WTC11 (cell line): ENCODE results near the gene DEFB113. TPM values are rescaled to one million over a fixed set of nuclear protein-coding genes. Genes with fewer than 3 reads are reported as not detected.

Experiments
- ATAC-seq: fragments of 200-7000 bp; cut with Tn5 transposase; 2 replicates; pipeline ENCODE4 v1.10.0; 2021; ENCODE audit warnings: mild to moderate bottlenecking, moderate library complexity
- CTCF ChIA-PET: fragments of 300-600 bp; sonication (Branson Sonifier 250); formaldehyde crosslinking; loops from one replicate; lab custom pipeline; 2021; ENCODE audit warnings: antibody characterized with exemption; lab: Charles Lee
- POLR2A ChIA-PET: fragments of 350-600 bp; sonication (Branson Sonifier 250); formaldehyde crosslinking; loops from one replicate; lab custom pipeline; 2021; ENCODE audit warnings: antibody characterized with exemption; lab: Charles Lee
- DNase-seq: peaks from one replicate; pipeline ENCODE4 v3.0.0; 2021; ENCODE audit warnings: low spot score
- H3K27ac Mint-ChIP-seq: 2 replicates; pipeline ENCODE4 v1.8.0; 2021; ENCODE audit warnings: mixed read lengths
- H3K27me3 Mint-ChIP-seq: 2 replicates; pipeline ENCODE4 v1.8.0; 2021; ENCODE audit warnings: low read depth, mild to moderate bottlenecking, moderate library complexity, mixed read lengths
- H3K36me3 Mint-ChIP-seq: 2 replicates; pipeline ENCODE4 v1.8.0; 2021; ENCODE audit warnings: mixed read lengths
- H3K4me1 Mint-ChIP-seq: 2 replicates; pipeline ENCODE4 v1.8.0; 2022; ENCODE audit warnings: mixed read lengths
- H3K4me3 Mint-ChIP-seq: 2 replicates; pipeline ENCODE4 v1.8.0; 2021; ENCODE audit warnings: mild to moderate bottlenecking, moderate library complexity, mixed read lengths
- H3K9me3 Mint-ChIP-seq: 2 replicates; pipeline ENCODE4 v1.8.0; 2021; ENCODE audit warnings: mixed read lengths
- ARID4B ChIP-seq: sonication (generic); formaldehyde crosslinking; IDR thresholded peaks from 2 replicates; pipeline ENCODE4 v1.8.0; 2023; ENCODE audit warnings: missing genetic modification reagents, mild to moderate bottlenecking, borderline replicate concordance
- ATF2 ChIP-seq: sonication (generic); formaldehyde crosslinking; IDR thresholded peaks from 2 replicates; pipeline ENCODE4 v1.8.1; 2022; ENCODE audit warnings: low read depth, missing genetic modification reagents, borderline replicate concordance
- CREM ChIP-seq: sonication (generic); formaldehyde crosslinking; IDR thresholded peaks from 2 replicates; pipeline ENCODE4 v1.8.1; 2022; ENCODE audit warnings: mild to moderate bottlenecking, missing genetic modification reagents, moderate library complexity
- EMX1 ChIP-seq: fragments of 250-450 bp; sonication (Bioruptor Pico); IDR thresholded peaks from 2 replicates; pipeline ENCODE4 v1.8.0; 2021; ENCODE audit warnings: mild to moderate bottlenecking
- ESRRA ChIP-seq: sonication (generic); formaldehyde crosslinking; IDR thresholded peaks from 2 replicates; pipeline ENCODE4 v1.8.1; 2022; ENCODE audit warnings: mild to moderate bottlenecking, missing genetic modification reagents, borderline replicate concordance
- FOXK1 ChIP-seq: sonication (generic); formaldehyde crosslinking; IDR thresholded peaks from 2 replicates; pipeline ENCODE4 v1.8.0; 2022; ENCODE audit warnings: mild to moderate bottlenecking, moderate library complexity, missing genetic modification reagents
- GTF2I ChIP-seq: fragments of 250-450 bp; sonication (Bioruptor Pico); conservative IDR thresholded peaks from 2 replicates; pipeline ENCODE4 v1.4.0; 2021; ENCODE audit warnings: mild to moderate bottlenecking
- JUN ChIP-seq: sonication (generic); formaldehyde crosslinking; IDR thresholded peaks from 2 replicates; pipeline ENCODE4 v1.8.0; 2023; ENCODE audit warnings: mild to moderate bottlenecking, missing genetic modification reagents
- KAT7 ChIP-seq: sonication (generic); formaldehyde crosslinking; IDR thresholded peaks from 2 replicates; pipeline ENCODE4 v1.8.1; 2023; ENCODE audit warnings: missing genetic modification reagents, mild to moderate bottlenecking, borderline replicate concordance
- NFYB ChIP-seq: sonication (generic); formaldehyde crosslinking; conservative IDR thresholded peaks from 2 replicates; pipeline ENCODE4 v1.8.0; 2022; ENCODE audit warnings: low read depth, missing genetic modification reagents
- PREB ChIP-seq: sonication (generic); formaldehyde crosslinking; IDR thresholded peaks from 2 replicates; pipeline ENCODE4 v1.8.1; 2022; ENCODE audit warnings: mild to moderate bottlenecking, missing genetic modification reagents, moderate library complexity, borderline replicate concordance
- PRRX2 ChIP-seq: fragments of 250-450 bp; sonication (Bioruptor Pico); IDR thresholded peaks from 2 replicates; pipeline ENCODE4 v1.8.0; 2021; ENCODE audit warnings: mild to moderate bottlenecking
- RORB ChIP-seq: fragments of 250-450 bp; sonication (Bioruptor Pico); IDR thresholded peaks from 2 replicates; pipeline ENCODE4 v1.9.0; 2021; ENCODE audit warnings: mild to moderate bottlenecking
- SMAD4 ChIP-seq: sonication (generic); formaldehyde crosslinking; IDR thresholded peaks from 2 replicates; pipeline ENCODE4 v1.8.0; 2022; ENCODE audit warnings: mild to moderate bottlenecking, missing genetic modification reagents
- TEAD1 ChIP-seq: sonication (generic); formaldehyde crosslinking; IDR thresholded peaks from 2 replicates; pipeline ENCODE4 v1.8.0; 2022; ENCODE audit warnings: mild to moderate bottlenecking, missing genetic modification reagents
- USF1 ChIP-seq: sonication (generic); formaldehyde crosslinking; IDR thresholded peaks from 2 replicates; pipeline ENCODE4 v1.8.0; 2022; ENCODE audit warnings: mild to moderate bottlenecking, missing genetic modification reagents
- ZMAT4 ChIP-seq: fragments of 250-450 bp; sonication (Bioruptor Pico); IDR thresholded peaks from 2 replicates; pipeline ENCODE4 v1.9.0; 2021; ENCODE audit warnings: mild to moderate bottlenecking
- ZNF121 ChIP-seq: sonication (generic); formaldehyde crosslinking; IDR thresholded peaks from 2 replicates; pipeline ENCODE4 v1.8.0; 2023; ENCODE audit warnings: missing genetic modification reagents
- ZNF423 ChIP-seq: fragments of 250-450 bp; sonication (Bioruptor Pico); IDR thresholded peaks from 2 replicates; pipeline ENCODE4 v2.1.2; 2022; ENCODE audit warnings: mild to moderate bottlenecking, moderate library complexity
- total RNA-seq: library from RNA; stranded (reverse); gene quantifications from 3 replicates; pipeline ENCODE4 v1.2.3, GENCODE V29; 2021

Gene DEFB113
- total RNA-seq, 1 experiment from 2014 or later, result not detected

- no peak for ATAC-seq
- no peak for TF ChIP-seq JUN (CRISPR knock-in tag)
- TF ChIP-seq ZMAT4 (CRISPR knock-in tag), result no peak
- TF ChIP-seq GTF2I (CRISPR knock-in tag), result no peak
- TF ChIP-seq ESRRA (CRISPR knock-in tag), result no peak
- no peak for TF ChIP-seq RORB (CRISPR knock-in tag)
- TF ChIP-seq ARID4B (CRISPR knock-in tag), result no peak
- no peak for TF ChIP-seq ZNF423 (CRISPR knock-in tag)
- no peak for TF ChIP-seq TEAD1 (CRISPR knock-in tag)
- no peak for TF ChIP-seq FOXK1
- no peak for TF ChIP-seq ZNF121 (CRISPR knock-in tag)
- no peak for TF ChIP-seq PREB (CRISPR knock-in tag)
- TF ChIP-seq NFYB (CRISPR knock-in tag), result no peak
- TF ChIP-seq SMAD4, result no peak
- no peak for TF ChIP-seq EMX1 (CRISPR knock-in tag)
- no peak for TF ChIP-seq KAT7 (CRISPR knock-in tag)
- TF ChIP-seq PRRX2 (CRISPR knock-in tag), result no peak
- no peaks in the 10 kb centered on the region for H3K4me1 Mint-ChIP-seq
- no peaks in the 10 kb centered on the region for H3K36me3 Mint-ChIP-seq
- no peak for DNase-seq
- H3K4me3 Mint-ChIP-seq, result no peak overlapping the region
- POLR2A ChIA-PET, result no interaction called here
- no peaks in the 10 kb centered on the region for H3K27me3 Mint-ChIP-seq
- H3K9me3 Mint-ChIP-seq, result no peaks in the 10 kb centered on the region
- no peak overlapping the region for H3K27ac Mint-ChIP-seq
- CTCF ChIA-PET, result no interaction called here
Observed at GRCh38 chr6:49937017-49937416, 32.4 kb downstream of the DEFB113 start.

- Mint-ChIP-seq H3K4me1 (no peaks in the 10 kb centered on the region), H3K4me3 (no peak overlapping the region), H3K9me3 (no peaks in the 10 kb centered on the region), H3K36me3 (no peaks in the 10 kb centered on the region), H3K27me3 (no peaks in the 10 kb centered on the region), H3K27ac (no peak overlapping the region)
- CTCF ChIA-PET, result no interaction called here
- TF ChIP-seq ATF2 (CRISPR knock-in tag) (no peak), CREM (CRISPR knock-in tag) (no peak), USF1 (CRISPR knock-in tag) (no peak)
- TF ChIP-seq, all 79 proteins: peak for 0
- POLR2A ChIA-PET, result no interaction called here
- DNase-seq, result no peak
- no peak for ATAC-seq
Observed at GRCh38 chr6:49935387-49935786, 34.0 kb downstream of the DEFB113 start.
